GM19025 (cell line): ENCODE data around the gene UBE2L5.

Source experiments
- ATAC-seq: cut with Tn5 transposase; IDR thresholded peaks from one replicate; pipeline ENCODE4 v1.9.1; 2021; ENCODE audit warnings: mild to moderate bottlenecking, low read depth, moderate library complexity; ENCODE audit not compliant: unreplicated experiment

Gene UBE2L5

GRCh38 chr13:30403456-30403855 lies 18.8 kb upstream of the UBE2L5 start:
- no peak for ATAC-seq

GRCh38 chr13:30404207-30404606 lies 18.1 kb upstream of the UBE2L5 start:
- no peak for ATAC-seq

DNA sequence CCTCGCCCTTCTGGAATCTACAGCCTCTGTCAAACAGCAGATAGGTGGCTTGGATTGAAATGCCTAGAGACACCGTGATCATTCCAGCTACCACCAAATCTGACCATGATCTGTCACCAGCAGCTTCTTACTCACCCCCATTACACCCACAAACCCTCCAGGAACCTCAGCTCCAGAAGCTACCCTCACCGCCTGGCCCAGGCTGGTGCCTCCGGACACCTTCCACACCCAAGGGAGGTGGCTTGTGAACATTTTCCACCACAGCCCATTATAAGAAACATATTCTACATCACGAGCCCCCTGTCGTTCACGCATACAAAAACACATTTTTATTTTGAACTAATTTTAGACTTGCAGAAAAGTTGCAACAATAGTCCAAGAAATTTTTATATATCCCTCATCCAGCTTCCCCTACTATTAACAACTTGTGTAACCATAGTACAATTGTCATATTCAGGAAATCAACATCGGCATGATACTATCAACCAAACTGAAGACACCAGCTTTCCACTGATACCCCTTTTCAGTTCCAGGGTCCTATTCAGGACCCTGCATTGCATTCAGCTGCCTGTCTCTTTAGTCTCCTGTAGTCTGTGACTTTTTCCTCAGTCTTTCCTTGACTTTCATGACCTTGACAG lies 15.4 kb upstream of the UBE2L5 start:
- ATAC-seq = no peak

GRCh38 chr13:30408319-30409101 lies 13.8 kb upstream of the UBE2L5 start:
- peak; percentile 92 for ATAC-seq

DNA sequence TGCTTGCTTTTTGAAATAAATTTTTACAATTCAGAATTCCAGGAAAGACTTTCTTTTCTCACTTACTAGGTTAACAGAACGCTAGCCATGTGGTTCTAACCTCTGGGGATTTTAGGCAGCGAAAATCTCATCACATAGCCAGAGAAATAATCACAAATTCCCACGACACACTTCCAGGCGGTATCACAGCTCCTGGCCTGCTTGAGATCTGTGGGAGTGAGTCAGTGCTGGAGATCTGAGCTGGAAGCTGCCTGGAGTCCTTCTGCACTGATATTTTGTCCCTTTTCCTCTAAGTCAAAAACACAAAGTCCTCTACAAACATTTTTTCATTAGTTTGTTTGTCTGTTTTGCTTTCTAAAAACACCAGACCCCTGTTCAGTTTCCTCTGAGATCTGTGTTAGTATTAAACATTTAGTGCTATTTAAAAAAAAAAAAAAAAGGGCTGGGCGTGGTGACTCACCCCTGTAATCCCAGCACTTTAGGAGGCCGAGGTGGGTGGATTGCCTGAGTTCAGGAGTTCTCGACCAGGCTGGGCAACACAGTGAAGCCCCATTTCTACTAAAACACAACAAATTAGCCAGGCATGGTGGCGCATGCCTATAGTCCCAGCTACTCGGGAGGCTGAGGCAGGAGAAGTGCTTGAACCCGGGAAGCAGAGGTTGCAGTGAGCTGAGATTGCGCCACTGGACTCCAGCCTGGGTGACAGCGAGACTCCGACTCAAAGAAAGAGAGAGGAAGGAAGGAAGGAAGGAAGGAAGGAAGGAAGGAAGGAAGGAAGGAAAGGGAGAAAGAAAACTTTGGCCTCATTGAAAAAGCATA lies 12.2 kb upstream of the UBE2L5 start:
- no peak for ATAC-seq

GRCh38 chr13:30410705-30411125 lies 11.6 kb upstream of the UBE2L5 start:
- ATAC-seq = no peak

- no peak for ATAC-seq
Measured at GRCh38 chr13:30412346-30412745, 9.9 kb upstream of the UBE2L5 start.

DNA sequence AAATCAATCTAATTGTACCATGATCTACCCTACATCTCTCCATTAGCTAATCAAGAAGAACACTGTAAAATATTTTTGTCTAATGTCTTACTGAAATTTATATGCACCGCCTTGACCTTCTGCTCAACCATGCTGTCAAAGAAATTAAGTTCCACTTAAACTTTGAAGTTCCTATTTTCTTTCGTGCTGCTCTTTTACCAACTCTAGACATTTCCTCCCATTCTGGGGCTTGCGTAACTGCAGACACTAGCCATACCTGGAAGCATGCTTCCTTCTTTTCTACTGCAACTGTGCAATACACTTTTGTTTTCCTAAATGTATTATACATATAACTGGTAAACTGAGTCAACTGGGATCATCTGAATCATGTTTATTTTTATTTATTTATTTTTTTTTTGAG lies 8.5 kb upstream of the UBE2L5 start:
- no peak for ATAC-seq

GRCh38 chr13:30415430-30416030 lies 6.8 kb upstream of the UBE2L5 start:
- ATAC-seq = peak; percentile 85

DNA sequence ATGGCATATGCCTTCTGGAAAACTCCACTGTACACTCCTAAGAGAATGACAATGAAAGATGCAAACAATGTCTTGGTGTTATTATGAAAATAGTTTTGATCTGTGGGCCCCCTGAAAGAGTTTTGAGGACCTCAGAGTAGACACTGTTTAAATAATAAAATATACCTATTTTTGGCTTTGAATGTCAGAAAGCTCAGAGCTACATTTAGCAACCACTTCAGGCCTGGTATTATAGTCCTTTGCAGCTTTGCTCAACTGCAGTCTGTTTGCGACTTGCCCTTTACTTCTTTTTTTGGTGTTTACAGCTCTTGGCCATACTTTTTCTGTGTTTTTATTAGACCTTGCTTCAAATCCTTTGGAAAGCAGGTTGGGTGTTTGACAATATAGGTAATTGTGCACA lies 5.8 kb upstream of the UBE2L5 start:
- no peak for ATAC-seq

DNA sequence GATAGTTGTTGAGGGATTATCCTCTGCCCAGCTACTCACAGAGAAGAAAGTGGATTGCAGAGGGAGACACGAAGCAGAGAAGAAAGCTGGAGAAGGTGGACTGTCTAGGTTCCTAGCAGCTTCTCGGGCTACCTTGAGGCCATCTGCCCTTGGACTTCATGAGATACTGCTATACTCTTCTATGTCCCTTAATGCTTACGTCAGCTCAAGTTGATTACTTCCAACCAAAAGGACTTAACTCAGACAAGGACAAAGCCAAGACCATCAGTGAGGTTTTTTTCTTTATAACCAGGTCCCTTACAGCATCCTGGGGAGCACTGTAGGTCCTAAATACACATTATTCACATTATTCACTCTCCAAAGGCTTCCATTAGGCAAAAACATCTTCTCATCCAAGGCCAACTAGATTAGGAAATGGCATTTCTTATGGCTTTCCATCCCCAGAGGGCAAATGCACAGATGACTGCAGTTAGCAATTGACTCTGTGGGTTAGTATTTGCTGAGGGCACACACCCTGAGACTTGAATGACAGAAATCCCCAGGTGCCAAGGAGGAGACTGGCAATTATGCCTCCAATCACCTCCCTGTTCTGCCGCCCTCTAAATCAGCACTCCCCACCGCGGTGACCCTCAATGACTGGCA lies 4.1 kb upstream of the UBE2L5 start:
- no peak for ATAC-seq

DNA sequence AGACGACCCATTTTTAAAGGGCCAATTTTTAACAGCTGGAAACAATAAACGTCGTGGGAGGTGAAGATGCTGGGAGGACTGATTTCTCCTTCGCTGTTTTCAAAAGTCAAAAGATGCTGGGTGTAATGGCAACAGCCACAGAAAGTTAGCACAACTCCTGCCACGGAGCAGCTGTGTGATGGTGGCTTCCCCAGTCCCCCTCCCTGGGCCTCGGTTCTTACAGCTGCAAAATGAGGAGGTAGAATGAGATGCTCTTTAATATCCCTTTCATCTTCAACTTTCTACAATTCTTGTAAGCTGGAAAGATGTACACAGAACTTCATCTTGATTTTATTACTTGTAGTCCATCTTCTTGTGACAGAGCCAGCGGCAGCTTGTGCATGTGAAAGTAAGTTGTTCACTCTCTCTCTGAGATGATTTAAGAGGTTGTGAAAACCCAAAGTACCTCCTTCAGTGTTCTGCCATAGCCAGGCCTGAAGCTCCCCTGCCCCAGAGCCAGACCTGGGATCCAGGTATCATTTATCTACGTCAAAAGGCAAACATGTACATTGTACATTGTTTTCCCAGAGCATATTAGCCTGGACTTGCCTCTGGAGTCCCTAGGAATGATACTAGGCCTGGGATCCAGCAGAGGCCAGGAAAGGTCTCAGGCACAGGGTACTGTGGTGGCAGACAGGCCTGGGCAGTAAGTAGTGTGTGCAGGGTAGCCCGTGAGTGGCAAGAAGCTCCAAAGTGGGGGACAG lies 3.4 kb upstream of the UBE2L5 start:
- ATAC-seq = no peak

DNA sequence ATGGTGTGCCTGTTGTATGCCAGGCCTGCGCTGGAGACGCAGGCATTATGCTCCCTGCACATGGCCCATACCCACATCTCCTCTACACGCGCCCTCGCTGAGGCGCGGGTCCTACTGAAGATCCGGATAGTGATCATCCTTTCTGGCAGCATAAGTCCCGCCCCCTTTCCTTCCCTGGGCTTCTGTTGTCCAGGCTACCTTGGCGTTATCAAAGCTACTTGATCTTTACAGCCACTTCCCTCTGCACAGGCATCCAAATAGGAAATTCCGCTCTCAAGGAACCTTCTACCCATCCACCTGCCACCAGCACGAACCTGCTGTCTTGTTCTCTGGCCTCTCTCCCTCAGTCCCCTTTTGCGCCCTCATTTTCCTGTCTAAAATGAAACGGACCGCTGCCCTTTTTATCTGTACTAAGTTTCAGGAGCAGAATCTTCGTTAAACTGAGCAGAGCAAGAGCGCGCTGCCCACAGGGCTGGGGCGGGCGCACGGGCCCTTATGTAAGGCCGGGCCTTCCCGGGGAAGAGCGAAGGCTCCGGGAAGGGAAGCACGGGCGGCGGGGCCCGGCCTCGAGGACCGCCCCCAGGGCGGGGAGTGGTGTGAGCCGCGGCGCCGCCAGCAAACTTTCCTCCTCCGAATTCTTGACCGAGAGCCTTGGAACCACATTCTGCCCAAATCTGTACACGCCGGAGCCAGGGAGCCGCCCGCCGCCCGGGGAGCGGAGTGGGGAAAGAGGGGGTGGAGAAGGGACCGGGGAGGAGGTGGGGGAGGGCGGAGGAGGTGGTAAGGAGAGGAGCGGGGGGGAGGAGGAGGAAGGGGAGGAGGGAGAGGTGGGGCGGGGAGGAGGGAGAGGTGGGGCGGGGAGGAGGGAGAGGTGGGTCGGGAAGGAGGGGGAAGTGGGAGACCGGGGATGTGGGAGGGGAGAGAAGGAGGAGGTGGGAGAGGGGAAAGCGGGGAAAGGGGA lies 920 bp upstream of the UBE2L5 start:
- ATAC-seq = peak; percentile 53

DNA sequence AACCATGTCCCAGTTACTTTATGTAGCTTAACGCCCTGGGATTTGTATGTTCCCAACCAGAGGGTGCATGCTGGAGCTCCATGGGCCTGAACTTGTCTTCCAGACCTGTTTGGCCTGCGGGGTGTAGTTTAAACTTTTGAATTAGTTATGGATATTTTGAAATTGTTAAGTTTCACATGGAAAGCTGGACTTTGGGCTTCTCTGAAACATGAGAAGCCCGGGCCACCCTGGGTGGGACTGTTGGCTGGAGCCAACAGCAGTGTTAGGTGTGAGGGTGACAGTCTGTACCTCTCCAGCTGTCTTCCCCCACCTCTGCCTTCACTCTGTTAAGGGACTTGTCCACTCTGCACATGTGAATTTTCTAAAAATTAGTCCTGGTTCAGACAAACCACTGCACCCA lies 1.6 kb downstream of the UBE2L5 start:
- ATAC-seq = no peak

DNA sequence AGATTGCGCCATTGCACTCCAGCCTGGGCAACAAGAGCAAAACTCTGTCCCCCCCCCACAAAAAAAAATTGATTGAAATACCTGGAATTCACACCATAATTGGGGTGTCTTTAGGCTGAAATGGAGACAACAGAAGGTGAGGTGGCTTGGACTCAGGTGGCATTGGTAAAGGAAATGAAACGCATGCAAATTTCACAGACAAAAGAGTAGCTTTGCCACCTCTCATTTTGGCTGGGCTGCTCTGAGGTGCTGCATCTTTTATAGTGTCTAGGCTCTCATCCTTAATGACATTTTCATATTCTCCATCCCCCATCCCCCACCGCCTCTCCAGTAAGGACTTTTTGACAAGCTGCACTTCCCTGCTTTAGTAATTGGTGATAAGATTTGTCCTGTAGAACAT lies 6.9 kb downstream of the UBE2L5 start:
- ATAC-seq = no peak

DNA sequence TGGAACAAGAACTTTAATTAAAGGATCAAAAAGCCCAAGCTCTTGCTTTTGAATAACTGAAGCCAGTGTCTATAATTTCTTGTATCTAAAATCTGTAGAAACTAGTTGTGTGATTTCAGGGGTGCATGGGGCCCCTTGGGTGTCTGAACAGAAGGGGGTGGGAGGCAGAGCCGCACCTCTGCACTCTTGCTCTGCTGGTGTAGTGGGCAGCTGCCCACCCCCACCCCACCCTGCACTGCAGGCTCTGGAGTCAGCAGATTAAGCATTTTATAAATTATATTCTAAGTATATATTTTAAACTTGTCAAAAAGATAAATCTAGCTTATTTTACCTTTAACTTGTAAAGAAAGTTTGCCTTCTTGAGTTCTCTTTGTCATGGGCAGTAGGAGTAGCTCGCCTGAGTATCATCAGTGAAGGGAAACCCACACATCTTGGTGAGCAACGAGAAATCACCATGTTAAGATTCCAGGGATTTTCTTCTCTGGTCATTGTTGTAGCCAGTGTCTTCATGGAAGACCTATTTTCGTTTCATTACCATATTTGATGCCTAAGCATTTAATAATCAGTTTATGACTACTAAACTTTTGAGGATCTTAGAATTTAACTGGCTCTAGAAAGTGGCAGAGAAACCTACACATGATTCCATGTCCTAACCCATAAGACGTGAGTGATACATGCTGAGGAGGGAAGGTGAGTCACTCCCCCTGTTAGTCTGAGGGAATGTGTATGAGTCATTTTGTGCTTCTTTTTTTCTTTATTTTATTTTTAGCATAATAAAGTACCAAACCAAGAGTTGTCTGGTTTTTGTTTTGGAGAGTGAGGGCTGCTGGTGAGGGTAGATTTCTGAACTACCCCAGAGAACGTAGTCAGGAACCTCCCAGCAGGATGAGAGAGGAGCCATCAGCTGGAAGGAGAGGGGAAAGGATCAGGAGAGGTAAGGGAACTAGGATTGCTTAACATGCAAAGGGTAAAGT lies 7.7 kb downstream of the UBE2L5 start:
- peak; percentile 68 for ATAC-seq

GRCh38 chr13:30431269-30431940 lies 9.1 kb downstream of the UBE2L5 start:
- ATAC-seq = no peak
